Colon (tissue), 2 donors: ENCODE data around the gene BAIAP2.
"Not testable (repeated sequence)": the region's sequence is repeated elsewhere in the genome, so short reads cannot be mapped to it uniquely, and the experiment has no call there.

Experiments
- FAIRE-seq: peaks from 2 replicates; lab custom pipeline; 2012; peaks lifted over from hg19 to GRCh38; lab: Jason Lieb, UNC
- donor health status: control.
- donor health status: control.

BAIAP2 gene

DNA sequence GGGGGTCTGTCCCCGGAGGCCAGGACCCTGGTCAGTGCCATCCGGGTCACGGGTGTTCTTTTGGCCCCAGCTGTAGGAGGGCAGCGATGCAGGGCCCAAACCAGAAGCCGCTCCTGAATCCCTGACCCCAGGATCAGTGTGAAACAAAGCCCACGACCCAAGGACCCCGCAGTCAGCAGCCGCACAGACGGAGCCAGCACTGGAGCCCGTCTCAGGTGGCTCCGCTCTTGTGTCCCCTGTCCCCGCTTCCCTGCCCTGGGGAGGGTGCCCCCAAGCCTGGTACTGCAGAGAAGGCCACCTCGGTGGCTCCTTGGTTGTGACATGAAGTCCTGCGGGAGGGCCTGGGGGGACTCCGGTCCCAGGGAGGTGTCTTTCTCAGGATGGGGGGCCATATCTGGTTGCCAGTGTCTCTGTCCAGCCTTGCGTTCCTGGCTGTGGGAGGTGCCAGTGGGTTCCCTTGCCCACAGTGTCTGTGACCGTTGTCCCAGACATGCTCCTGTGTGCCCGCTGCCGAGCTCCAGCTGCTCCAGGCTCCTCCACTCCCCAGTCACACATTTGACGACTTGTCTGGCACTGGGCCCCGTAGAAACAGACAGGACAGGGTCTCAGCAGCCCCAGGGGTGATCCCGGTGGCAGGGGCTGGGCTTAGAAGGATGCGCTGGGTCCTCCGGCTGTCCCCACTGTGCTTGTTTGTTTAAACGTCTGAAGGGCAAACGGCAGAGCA, 33.6 kb downstream of the BAIAP2 start:
- no peak for FAIRE-seq

DNA sequence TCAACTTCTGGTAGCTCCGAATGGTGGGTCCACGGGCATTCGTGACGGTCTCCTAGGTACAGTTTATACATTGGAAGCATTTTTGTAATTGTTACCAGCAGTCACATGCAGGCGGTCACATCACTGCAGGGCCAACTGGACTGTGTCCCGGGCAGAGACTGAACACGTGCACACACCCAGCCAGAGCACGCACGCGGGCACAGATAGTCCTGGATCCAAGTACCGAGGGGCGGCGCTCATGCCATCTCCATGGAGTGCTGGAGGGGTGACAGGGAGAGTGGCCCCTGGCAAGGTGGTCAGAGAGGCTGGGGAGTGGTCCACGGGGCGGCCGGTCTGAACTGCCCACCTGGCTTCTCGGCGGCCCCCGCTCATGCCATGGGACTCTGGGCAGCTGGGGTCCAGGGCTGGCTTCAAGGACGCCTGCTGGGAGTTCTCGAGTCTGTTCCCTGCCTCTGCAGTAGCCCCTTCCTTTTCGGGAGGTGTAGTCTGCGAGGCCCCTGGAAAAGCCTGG, 34.2 kb downstream of the BAIAP2 start:
- no peak for FAIRE-seq

- FAIRE-seq, result no peak
These were observed 35.7 kb downstream of the BAIAP2 start for GRCh38 chr17:81070541-81071246.

DNA sequence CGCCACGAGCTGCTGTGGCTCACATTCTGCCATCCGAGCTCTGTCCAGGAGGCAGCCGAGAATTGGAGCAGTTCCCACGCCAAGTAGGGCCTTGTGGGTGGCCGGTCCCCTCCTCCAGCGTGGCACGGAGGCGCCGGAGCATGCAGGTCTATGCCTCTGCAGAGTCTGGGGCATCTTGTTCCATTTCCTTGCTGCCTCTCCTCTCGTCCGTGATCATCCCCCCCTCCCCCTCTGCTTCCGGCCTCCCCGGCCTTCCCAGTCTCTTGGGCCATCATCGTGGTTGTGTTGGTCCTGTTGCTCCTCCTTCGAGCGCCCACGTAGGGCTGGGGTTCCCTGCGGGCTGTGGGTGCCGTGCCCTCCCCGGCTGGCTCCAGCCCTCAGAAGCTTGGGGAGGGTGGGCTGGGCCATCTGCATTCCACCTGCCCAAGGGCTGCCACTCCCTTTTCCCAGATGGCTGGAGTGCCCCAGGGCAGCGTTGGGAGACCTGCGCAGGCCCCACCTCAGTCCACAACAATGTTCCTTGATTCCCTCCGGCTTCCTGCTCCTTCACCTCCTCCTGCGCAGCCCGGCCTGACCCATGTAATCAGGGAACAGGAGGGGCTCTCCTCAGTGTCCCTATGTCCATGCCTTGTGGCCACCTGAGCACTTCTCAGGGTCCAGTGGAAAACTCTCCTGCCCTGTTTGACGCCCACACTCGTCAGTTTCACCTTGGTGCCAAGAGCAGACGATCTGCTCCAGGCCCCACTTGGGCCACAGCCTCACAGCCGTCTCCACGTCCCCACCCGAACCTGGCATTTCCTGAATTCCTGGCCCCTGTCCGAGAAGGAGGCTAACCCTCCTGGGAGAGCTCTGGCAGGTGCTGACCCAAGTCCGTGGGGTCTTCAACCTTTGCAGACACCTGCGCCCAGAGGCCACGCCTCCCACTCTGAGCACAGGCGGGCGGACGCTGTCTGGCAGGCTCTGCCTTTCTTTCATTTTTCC, 37.1 kb downstream of the BAIAP2 start:
- no peak for FAIRE-seq

DNA sequence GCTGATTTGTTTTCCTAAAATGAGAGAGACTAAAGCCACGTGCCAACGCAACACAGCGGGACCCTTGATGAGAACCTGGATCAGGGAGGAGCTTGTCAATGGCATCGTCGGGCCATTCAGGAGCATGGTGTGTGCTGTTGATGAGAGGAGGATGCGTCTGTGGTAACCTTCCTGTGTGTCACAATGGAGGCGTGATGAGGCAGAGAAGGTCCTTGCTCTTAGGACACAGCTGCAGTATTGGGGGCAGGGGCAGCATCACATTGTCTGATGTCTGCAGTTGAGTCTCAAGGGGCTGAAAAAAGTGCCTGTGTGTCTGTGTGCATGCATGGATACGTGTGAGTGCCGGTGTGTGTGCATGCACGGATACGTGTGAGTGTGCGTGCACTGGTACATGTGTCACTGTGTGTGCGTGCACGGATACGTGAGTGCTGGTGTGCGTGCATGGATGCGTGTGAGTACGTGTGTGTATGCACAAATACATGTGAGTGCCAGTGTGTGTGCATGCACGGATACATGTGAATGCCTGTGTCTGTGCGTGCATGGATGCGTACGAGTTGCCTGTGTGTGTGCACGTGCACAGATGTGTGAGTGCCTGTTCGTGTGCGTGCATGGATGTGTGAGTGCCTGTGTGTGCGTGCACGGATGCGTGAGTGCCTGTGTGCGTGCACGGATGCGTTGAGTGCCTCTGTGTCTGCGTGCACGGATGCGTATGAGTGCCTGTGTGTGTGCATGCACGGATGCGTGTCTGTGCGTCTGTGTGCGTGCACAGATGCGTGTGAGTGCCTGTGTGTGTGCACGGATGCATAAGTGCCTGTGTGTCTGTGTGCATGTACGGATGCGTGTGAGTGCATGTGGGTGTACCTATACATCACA, 39.3 kb downstream of the BAIAP2 start:
- FAIRE-seq, result no peak

GRCh38 chr17:81074875-81075274, 39.9 kb downstream of the BAIAP2 start:
- FAIRE-seq, result no peak

DNA sequence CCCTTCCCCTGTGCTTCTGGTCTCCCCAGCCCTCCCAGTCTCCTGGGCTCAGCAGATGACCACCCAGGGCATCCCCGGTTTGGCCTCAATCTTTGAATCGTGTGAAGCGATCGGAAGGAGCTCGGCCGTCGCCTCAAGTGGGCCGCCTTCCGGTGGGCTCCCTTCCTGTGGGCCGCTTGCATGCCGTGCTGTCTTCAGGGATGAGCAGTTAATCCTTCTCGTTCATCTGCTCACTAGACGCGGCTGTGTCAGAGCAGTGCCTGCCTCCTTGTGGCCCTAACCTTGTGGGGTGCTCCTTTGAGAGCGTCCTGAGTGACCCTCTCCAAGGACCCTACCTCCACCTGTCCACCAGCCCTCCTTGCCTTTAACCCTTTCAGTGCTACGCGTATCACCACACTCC, 40.4 kb downstream of the BAIAP2 start:
- no peak for FAIRE-seq

DNA sequence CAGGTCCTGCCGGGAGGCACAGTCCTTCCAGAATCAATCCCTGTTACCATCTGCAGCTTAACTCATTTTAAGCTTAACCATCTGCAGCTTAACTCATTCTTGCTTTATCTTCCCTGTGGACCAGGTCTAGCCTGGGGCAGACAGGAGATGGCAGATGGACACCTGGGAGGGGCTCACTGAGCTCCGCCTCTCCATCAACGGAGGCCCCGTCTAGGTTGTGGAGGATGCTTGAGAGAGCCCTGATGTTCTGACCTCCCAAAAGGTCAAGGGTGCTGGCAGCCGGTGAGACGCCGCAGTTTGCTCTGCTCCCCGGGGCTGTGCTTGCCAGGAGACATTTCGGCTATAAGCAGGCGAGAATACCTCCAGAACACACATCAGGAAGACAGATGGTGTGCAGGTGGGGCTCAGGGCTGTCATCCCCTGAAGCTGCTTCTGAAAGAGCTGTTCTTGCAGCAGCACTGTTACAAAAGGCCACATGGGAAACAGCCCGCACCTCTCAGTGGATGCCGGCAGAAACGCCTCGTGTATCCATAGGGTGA, 41.3 kb downstream of the BAIAP2 start:
- FAIRE-seq, result no peak

DNA sequence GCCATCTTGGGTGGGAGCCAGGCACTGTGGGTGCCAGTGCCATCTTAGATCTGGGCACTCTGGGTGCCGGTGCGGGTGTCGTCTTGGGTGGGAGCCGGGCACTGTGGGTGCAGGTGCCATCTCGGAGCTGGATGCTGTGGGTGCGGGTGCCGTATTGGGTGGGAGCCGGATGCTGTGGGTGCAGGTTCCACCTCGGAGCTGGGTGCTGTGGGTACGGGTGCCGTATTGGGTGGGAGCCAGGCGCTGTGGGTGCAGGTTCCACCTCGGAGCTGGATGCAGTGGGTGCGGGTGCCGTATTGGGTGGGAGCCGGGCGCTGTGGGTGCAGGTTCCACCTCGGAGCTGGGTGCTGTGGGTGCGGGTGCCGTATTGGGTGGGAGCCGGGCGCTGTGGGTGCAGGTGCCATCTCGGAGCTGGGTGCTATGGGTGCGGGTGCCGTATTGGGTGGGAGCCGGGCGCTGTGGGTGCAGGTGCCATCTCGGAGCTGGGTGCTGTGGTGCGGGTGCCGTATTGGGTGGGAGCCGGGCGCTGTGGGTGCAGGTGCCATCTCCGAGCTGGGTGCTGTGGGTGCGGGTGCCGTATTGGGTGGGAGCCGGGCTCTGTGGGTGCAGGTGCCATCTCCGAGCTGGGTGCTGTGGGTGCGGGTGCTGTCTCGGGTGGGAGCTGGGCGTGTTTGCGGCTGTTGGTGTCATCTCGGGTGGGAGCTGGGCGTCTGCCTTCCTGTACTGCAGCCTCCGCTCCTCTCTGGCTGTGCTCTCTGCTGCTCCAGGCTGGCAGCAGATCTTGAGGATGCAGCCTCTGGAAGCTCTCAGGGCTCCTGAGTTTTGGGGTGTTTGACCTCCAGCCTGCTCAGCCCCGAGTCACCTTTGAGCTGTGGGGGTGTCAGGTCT, 43.3 kb downstream of the BAIAP2 start:
- FAIRE-seq, result not testable (repeated sequence)

- no peak for FAIRE-seq
These were observed 45.1 kb downstream of the BAIAP2 start for GRCh38 chr17:81080019-81080418.

- no peak for FAIRE-seq
These were observed 46.5 kb downstream of the BAIAP2 start for GRCh38 chr17:81081222-81082176.

DNA sequence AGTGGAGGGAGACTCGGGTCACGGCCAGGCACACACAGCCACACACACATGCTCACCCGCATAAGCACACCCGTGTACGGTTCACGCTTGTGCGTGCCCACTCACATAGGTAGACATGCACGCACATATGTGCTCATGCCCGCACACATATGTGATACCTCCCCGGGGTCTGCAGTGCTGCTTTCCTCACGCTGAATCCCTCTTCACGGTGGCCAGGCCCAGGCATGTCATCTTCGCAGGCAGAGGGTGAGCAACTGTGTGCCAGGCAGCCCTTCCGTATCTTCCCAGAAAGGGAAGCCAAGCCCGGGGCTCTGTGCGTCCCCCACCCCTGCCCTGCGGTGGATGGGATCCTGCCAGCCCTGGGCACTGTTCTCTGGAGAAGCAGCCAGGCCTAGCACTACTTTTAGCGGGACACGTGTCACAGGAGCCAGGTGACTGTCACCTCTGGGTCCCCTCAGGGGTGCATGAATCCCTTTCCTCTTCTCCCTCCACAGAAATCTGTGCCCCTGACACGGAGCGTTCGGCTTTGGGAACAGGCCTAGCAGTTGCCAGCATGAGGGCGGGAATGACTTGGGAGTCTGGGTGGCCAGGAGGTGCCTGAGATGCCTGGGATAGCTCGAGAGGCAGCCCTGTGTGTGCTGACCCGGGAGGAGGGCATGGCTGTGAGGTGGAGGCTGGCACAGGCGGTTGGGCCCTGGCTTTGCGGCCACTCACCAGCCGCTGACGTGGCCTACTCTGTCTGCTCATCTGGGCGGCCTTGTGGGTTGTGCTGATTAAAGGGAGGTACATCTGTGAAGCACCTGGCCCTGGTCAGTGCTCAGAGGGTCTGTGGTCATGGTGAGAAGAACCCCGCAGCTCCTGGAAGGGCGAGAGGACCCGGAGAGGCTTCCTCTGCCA, 47.5 kb downstream of the BAIAP2 start:
- FAIRE-seq, result no peak

DNA sequence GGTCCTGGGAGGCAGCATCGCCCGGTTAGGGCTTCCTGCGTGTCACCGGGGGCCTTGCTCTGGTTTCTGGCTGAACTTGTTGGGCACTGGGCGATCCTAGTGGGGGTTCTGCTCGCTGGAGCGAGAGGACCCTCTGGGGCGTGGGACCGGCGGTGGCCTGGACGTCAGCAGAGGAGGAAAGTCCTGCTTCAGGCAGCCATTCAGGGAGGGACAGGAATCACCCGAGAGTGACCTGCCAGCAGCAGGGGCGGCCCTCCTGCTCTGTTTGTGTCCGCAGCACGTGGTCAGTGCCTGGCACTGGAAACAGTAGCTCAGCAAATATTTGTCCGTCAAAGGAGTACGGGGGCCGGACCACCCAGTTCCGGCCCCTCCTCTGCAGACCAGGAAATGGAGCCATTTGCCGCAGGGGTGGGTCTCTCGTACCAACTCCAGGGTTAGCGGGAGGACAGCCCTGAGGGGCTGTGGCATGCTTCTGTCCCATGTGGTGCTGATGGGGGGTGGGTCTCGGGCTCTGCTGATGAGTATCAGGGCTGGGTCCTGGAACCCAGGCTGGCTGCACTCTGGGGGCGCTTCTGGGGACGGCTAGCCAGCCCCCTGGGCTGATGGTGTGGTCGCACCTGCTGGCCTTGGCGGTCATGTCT, 48.3 kb downstream of the BAIAP2 start:
- FAIRE-seq, result no peak

GRCh38 chr17:81084680-81085419, 49.9 kb downstream of the BAIAP2 start:
- no peak for FAIRE-seq

GRCh38 chr17:81085420-81085911, 50.5 kb downstream of the BAIAP2 start:
- FAIRE-seq, result no peak

GRCh38 chr17:81086789-81087551, 52.0 kb downstream of the BAIAP2 start:
- FAIRE-seq, result no peak
